SK-N-SH treated with all-trans-retinoic acid at 6 μM for 48 hours (cell line): ENCODE data around the gene WWC2.

Experiments used
- ATAC-seq: fragments of 200-7000 bp; cut with Tn5 transposase; 3 replicates; pipeline ENCODE4 v1.9.1; 2020; ENCODE audit warnings: mild to moderate bottlenecking, moderate library complexity
- ARNTL ChIP-seq: fragments of 450-650 bp; formaldehyde crosslinking; IDR thresholded peaks from 2 replicates; pipeline ENCODE4 v1.5.0; 2020; ENCODE audit warnings: low read depth, mild to moderate bottlenecking, moderate library complexity, borderline replicate concordance
- CSDC2 ChIP-seq: fragments of 250-450 bp; sonication (Bioruptor Pico); IDR thresholded peaks from 2 replicates; pipeline ENCODE4 v1.5.0; 2020; ENCODE audit warnings: mild to moderate bottlenecking, moderate library complexity
- CSRNP3 ChIP-seq: fragments of 250-450 bp; sonication (Bioruptor Pico); IDR thresholded peaks from 2 replicates; pipeline ENCODE4 v1.5.1; 2021; ENCODE audit warnings: mild to moderate bottlenecking, moderate library complexity
- ESRRG ChIP-seq: fragments of 250-450 bp; sonication (Bioruptor Pico); IDR thresholded peaks from 2 replicates; pipeline ENCODE4 v1.6.1; 2021; ENCODE audit warnings: mild to moderate bottlenecking
- GLIS3 ChIP-seq: fragments of 250-450 bp; sonication (Bioruptor Pico); IDR thresholded peaks from 2 replicates; pipeline ENCODE4 v1.5.0; 2020; ENCODE audit warnings: mild to moderate bottlenecking, moderate library complexity
- ISL1 ChIP-seq: fragments of 250-450 bp; sonication (Bioruptor Pico); IDR thresholded peaks from 2 replicates; pipeline ENCODE4 v2.1.2; 2022; ENCODE audit warnings: mild to moderate bottlenecking, moderate library complexity
- POU6F1 ChIP-seq: fragments of 250-450 bp; sonication (Bioruptor Pico); IDR thresholded peaks from 2 replicates; pipeline ENCODE4 v1.8.0; 2021; ENCODE audit warnings: low read depth, mild to moderate bottlenecking, moderate library complexity, borderline replicate concordance
- PPARA ChIP-seq: fragments of 250-450 bp; sonication (Bioruptor Pico); IDR thresholded peaks from 2 replicates; pipeline ENCODE4 v1.5.0; 2020; ENCODE audit warnings: mild to moderate bottlenecking, borderline replicate concordance
- RARB ChIP-seq: fragments of 250-450 bp; sonication (Bioruptor Pico); IDR thresholded peaks from 2 replicates; pipeline ENCODE4 v1.8.0; 2021; ENCODE audit warnings: mild to moderate bottlenecking, moderate library complexity
- TCF4 ChIP-seq: fragments of 250-450 bp; sonication (Bioruptor Pico); IDR thresholded peaks from 2 replicates; pipeline ENCODE4 v1.8.0; 2021; ENCODE audit warnings: mild to moderate bottlenecking, moderate library complexity, borderline replicate concordance
- ZC3H10 ChIP-seq: fragments of 250-450 bp; sonication (Bioruptor Pico); IDR thresholded peaks from 2 replicates; pipeline ENCODE4 v1.5.1; 2021; ENCODE audit warnings: mild to moderate bottlenecking, moderate library complexity
- ZFP3 ChIP-seq: fragments of 250-450 bp; sonication (Bioruptor Pico); IDR thresholded peaks from 2 replicates; pipeline ENCODE4 v1.5.0; 2020; ENCODE audit warnings: mild to moderate bottlenecking, moderate library complexity
- ZFP30 ChIP-seq: fragments of 450-650 bp; formaldehyde crosslinking; IDR thresholded peaks from 2 replicates; pipeline ENCODE4 v1.5.0; 2022; ENCODE audit warnings: mild to moderate bottlenecking, moderate library complexity
- ZNF565 ChIP-seq: fragments of 450-650 bp; formaldehyde crosslinking; conservative IDR thresholded peaks from 2 replicates; pipeline ENCODE4 v1.5.0; 2020; ENCODE audit warnings: low read depth, mild to moderate bottlenecking, moderate library complexity
- ZNF70 ChIP-seq: fragments of 450-650 bp; formaldehyde crosslinking; IDR thresholded peaks from 2 replicates; pipeline ENCODE4 v1.5.0; 2020; ENCODE audit warnings: mild to moderate bottlenecking, moderate library complexity
- ZNF8 ChIP-seq: fragments of 450-650 bp; formaldehyde crosslinking; IDR thresholded peaks from 2 replicates; pipeline ENCODE4 v1.5.0; 2020; ENCODE audit warnings: mild to moderate bottlenecking, moderate library complexity
- TF ChIP-seq, protein P1 (sequence below): fragments of 250-450 bp; sonication (Bioruptor Pico); IDR thresholded peaks from 2 replicates; pipeline ENCODE4 v1.5.0; 2020; ENCODE audit warnings: mild to moderate bottlenecking, moderate library complexity

Gene WWC2

DNA sequence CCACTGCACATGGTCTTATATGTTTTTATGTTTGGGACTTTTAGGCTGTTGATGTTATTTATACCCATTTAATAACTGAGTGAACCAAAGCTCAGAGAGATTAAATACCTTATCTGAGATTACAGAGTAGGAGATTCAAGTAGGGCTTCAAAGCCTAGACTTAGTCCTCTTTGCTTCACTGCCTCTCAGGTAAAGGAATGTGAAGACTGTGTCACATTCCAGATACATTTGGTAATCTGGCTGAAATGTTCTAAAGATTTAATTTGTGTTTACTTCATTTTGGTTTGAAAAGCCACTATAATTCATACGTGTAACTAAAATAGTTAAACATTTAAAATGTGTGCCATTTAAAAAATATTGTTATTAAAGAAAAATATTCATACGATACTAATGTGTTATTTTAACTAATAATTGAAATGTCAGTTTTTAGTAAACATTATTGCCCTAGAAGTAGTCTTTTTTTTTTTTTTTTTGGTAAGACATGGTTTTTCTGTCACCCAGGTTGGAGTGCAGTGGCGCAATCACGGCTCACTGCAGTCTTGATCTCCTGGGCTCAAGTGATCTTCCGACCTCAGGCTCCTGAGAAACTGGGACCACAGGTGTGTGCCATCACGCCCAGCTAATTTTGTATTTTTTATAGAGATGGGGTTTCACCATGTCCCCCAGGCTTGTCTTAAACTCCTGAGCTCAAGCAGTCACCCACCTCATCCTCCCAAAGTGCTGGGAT is 54.3 kb downstream of the WWC2 start (continued):
- TF ChIP-seq CSRNP3 (CRISPR knock-in tag) (no peak), ZFP30 (CRISPR knock-in tag) (no peak), ZNF565 (CRISPR knock-in tag) (no peak), ESRRG (no peak)

DNA sequence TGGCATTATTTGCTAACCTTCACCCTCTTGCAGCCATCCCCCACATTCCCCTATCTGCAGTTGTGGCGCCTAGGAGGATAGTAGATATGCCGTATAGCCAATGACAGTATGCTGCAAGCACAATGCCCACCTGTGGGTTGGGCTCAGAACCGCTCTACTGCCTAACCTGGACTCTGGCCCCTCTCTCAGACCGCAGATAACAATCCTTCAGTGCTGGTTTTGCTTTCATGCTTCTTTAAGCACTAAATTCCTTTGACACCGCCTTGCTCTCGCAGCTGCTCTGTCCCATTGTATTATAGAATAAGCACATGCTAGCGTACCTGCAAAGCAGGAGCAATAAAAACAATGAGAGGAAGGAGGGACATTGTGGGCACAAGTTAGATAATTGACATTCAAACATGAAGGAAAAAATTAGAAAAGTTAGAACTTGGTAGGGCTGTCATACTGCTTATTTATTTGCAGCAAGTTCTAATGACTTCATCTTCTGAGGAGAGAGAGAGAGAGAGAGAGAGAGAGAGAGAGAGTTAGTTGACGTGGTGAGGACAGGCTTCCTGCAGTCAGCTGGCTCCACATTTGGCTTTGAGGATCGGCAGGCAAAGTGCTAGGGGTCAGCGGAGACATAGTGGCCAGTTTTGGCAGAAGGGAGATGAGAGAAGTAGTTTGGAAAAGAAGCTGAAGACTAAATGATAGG is 55.8 kb downstream of the WWC2 start:
- TF ChIP-seq ZC3H10 (CRISPR knock-in tag) = no peak
- TF ChIP-seq RARB (CRISPR knock-in tag) = no peak
- TF ChIP-seq GLIS3 (CRISPR knock-in tag) = no peak
- TF ChIP-seq CSRNP3 (CRISPR knock-in tag) = no peak
- no peak for TF ChIP-seq PPARA
- TF ChIP-seq ARNTL (CRISPR knock-in tag) = no peak
- no peak for TF ChIP-seq ZNF70 (CRISPR knock-in tag)
- TF ChIP-seq ZNF565 (CRISPR knock-in tag) = no peak
- no peak for TF ChIP-seq ZNF8 (CRISPR knock-in tag)
- no peak for TF ChIP-seq ESRRG
- TF ChIP-seq, protein P1, sequence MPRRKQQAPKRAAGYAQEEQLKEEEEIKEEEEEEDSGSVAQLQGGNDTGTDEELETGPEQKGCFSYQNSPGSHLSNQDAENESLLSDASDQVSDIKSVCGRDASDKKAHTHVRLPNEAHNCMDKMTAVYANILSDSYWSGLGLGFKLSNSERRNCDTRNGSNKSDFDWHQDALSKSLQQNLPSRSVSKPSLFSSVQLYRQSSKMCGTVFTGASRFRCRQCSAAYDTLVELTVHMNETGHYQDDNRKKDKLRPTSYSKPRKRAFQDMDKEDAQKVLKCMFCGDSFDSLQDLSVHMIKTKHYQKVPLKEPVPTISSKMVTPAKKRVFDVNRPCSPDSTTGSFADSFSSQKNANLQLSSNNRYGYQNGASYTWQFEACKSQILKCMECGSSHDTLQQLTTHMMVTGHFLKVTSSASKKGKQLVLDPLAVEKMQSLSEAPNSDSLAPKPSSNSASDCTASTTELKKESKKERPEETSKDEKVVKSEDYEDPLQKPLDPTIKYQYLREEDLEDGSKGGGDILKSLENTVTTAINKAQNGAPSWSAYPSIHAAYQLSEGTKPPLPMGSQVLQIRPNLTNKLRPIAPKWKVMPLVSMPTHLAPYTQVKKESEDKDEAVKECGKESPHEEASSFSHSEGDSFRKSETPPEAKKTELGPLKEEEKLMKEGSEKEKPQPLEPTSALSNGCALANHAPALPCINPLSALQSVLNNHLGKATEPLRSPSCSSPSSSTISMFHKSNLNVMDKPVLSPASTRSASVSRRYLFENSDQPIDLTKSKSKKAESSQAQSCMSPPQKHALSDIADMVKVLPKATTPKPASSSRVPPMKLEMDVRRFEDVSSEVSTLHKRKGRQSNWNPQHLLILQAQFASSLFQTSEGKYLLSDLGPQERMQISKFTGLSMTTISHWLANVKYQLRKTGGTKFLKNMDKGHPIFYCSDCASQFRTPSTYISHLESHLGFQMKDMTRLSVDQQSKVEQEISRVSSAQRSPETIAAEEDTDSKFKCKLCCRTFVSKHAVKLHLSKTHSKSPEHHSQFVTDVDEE (CRISPR knock-in tag) = no peak
- TF ChIP-seq CSDC2 (CRISPR knock-in tag) = no peak
- TF ChIP-seq, all 23 proteins: peak for 0
- no peak for ATAC-seq

DNA sequence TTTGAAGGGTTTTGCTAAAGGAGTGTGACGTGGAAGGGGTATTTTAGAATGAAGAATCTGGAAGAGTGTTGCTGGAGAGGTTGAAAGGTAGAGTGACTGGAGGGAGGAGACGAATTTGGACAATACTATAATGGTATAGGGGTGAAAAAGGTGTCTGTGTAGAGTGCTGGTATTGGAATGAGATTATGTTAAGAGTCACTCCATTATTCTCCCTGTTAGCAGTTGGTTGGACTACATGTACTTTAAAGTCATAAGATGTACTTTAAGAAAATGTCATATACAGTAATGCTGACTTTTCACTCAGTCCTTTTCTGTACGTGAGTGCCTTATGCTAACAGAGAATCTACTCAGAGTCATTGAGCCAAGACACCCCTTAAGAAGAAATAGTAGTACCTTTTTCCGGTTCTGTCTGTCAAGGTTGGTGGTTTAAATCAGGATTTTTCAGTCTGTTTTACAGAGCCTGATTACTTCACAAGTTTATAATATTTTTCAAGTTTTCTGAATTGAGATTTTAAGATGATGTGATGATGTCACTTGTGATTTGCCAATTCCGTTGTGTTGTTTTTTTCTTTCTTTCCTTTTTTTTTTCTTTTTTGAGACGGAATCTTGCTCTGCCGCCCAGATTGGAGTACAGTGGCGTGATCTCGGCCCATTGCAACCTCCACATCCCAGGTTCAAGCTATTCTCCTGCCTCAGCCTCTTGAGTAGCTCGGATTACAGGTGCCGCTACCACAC is 56.6 kb downstream of the WWC2 start:
- TF ChIP-seq ZFP3 (CRISPR knock-in tag) (no peak), POU6F1 (CRISPR knock-in tag) (no peak)
- no peak for ATAC-seq

- no peak for ATAC-seq
- TF ChIP-seq CSRNP3 (CRISPR knock-in tag) = no peak
- no peak for TF ChIP-seq ZC3H10 (CRISPR knock-in tag)
- TF ChIP-seq ZNF8 (CRISPR knock-in tag) = no peak
- no peak for TF ChIP-seq ESRRG
- no peak for TF ChIP-seq ISL1 (CRISPR knock-in tag)
- no peak for TF ChIP-seq POU6F1 (CRISPR knock-in tag)
- TF ChIP-seq TCF4 (CRISPR knock-in tag) = no peak
Observed at GRCh38 chr4:183157215-183157614, 58.2 kb downstream of the WWC2 start.
